Natural killer cell (primary cell): ENCODE measurements around the gene PRAMEF11. TPM values are rescaled to one million over a fixed set of nuclear protein-coding genes. Genes with fewer than 3 reads are reported as not detected.
"Not testable (repeated sequence)": the region's sequence is repeated elsewhere in the genome, so short reads cannot be mapped to it uniquely, and the experiment has no call there.

ENCODE experiments used
- ATAC-seq, 3 donors: fragments of 150-1000 bp in 2 of 3; fragments of 200-7000 bp in 1 of 3; cut with Tn5 transposase; 1 replicate in 1 of 3; 2 replicates in 2 of 3; pipeline ENCODE4 v1.10.0; 2021; ENCODE audit warnings: mild to moderate bottlenecking in 2 of 3, moderate library complexity in 2 of 3
- DNase-seq, 2 donors: peaks; one replicate each; pipeline versions ENCODE4 v3.0.0 to v3.0.0-alpha.2; 2013 to 2021; ENCODE audit warnings: mixed read lengths in 1 of 2
- H3K27ac ChIP-seq: one replicate; pipeline ENCODE4 v1.5.1; 2013; ENCODE audit warnings: mild to moderate bottlenecking, low read length
- H3K27me3 ChIP-seq: one replicate; pipeline ENCODE4 v1.6.1; 2013; ENCODE audit warnings: low read length; ENCODE audit not compliant: control insufficient read depth, insufficient read depth
- H3K36me3 ChIP-seq: one replicate; pipeline ENCODE4 v1.6.1; 2013; ENCODE audit warnings: low read length; ENCODE audit not compliant: control insufficient read depth, insufficient read depth
- H3K4me1 ChIP-seq: one replicate; pipeline ENCODE4 v1.6.1; 2013; ENCODE audit warnings: low read length; ENCODE audit not compliant: control insufficient read depth, insufficient read depth
- H3K4me3 ChIP-seq: one replicate; pipeline ENCODE4 v1.5.1; 2013; ENCODE audit warnings: low read length
- H3K9me3 ChIP-seq: one replicate; pipeline ENCODE4 v1.6.1; 2013; ENCODE audit warnings: low read length; ENCODE audit not compliant: control insufficient read depth, insufficient read depth
- H3K27ac Mint-ChIP-seq, 2 donors: one replicate each; pipeline ENCODE4 v1.8.0; 2022; ENCODE audit warnings: mild to moderate bottlenecking in 2 of 2, mixed read lengths in 2 of 2, moderate library complexity in 1 of 2
- H3K27me3 Mint-ChIP-seq, 2 donors: one replicate each; pipeline ENCODE4 v1.8.0; 2022; ENCODE audit warnings: low read depth in 2 of 2, mixed read lengths in 2 of 2
- H3K36me3 Mint-ChIP-seq: one replicate; pipeline ENCODE4 v1.8.0; 2022; ENCODE audit warnings: mixed read lengths
- H3K4me1 Mint-ChIP-seq, 2 donors: one replicate each; pipeline ENCODE4 v1.8.0; 2022; ENCODE audit warnings: mixed read lengths in 2 of 2
- H3K4me3 Mint-ChIP-seq: one replicate; pipeline ENCODE4 v1.8.0; 2022; ENCODE audit warnings: mild to moderate bottlenecking, moderate library complexity, mixed read lengths
- H3K9me3 Mint-ChIP-seq, 2 donors: one replicate each; pipeline ENCODE4 v1.8.0; 2022; ENCODE audit warnings: mixed read lengths in 2 of 2
- WGBS: methylation state at CpG from one replicate; pipeline ENCODE4 v1.1.7; 2013; ENCODE audit warnings: missing lambda C conversion rate; ENCODE audit not compliant: insufficient coverage; 5-methylcytosine and 5-hydroxymethylcytosine counted together
- intact Hi-C: fragments of 100-400 bp; cut with micrococcal nuclease; formaldehyde crosslinking; loops from one replicate; pipeline ENCODE4 v1.14.2; 2022
- total RNA-seq, 4 donors: library from RNA; stranded (reverse); fragments of 120-200 nt in 1 of 4; gene quantifications; one replicate each; pipeline versions ENCODE4 v1.2.3 to v1.2.4, GENCODE V29; 2013 to 2022
- TF ChIP-seq, protein P1 (sequence below): fragments of 200-600 bp; IDR thresholded peaks from one replicate; pipeline ENCODE4 v1.8.0; 2022; ENCODE audit warnings: antibody characterized with exemption

The PRAMEF11 gene
- total RNA-seq, 3 donors from 2014 or later (not counting 1 experiment from before 2014, with no cell fraction given): not detected

DNA sequence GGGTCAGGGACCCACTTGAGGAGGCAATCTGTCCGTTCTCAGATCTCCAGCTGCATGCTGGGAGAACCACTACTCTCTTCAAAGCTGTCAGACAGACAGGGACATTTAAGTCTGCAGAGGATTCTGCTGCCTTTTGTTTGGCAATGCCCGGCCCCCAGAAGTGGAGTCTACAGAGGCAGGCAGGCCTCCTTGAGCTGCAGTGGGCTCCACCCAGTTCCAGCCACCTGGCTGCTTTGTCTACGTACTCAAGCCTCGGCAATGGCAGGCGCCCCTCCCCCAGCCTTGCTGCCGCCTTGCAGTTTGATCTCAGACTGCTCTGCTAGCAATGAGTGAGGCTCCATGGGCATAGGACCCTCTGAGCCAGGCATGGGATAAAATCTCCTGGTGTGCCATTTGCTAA, 12.1 kb downstream of the PRAMEF11 start:
- H3K9me3 ChIP-seq, H3K4me1 Mint-ChIP-seq, H3K27me3 ChIP-seq, ATAC-seq, H3K9me3 Mint-ChIP-seq, H3K4me1 ChIP-seq, DNase-seq, H3K27ac ChIP-seq, H3K4me3 Mint-ChIP-seq, H3K4me3 ChIP-seq, H3K27ac Mint-ChIP-seq, H3K36me3 Mint-ChIP-seq, H3K36me3 ChIP-seq, intact Hi-C loops: not testable (repeated sequence)
- 77% methylated on average over 6 of the region's 6 CpGs for WGBS
- peaks cover 8 to 13% of the 10 kb centered on the region in 2 donors for H3K27me3 Mint-ChIP-seq

DNA sequence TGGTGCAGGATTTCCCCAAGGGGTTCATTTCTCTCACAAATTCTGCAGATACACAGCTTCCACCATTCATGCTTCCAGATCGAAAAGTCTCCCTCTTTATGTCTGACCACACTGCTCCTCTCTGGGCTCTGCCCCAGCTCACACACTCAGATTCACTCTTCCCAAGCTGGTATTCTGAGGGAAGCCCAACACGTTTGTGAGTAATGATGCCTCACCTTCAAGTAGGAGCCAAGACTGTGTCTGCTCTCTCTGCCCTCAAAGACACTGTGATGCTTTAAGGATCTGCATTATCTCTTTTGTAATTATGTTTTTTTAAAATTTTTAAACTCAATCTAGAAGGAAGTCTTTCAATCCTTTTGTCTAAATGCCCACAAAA, 19.8 kb downstream of the PRAMEF11 start:
- Mint-ChIP-seq H3K27me3 (peaks cover 11 to 13% of the 10 kb centered on the region in 2 donors), H3K27ac (no peak overlapping the region), H3K36me3 (no peaks in the 10 kb centered on the region), H3K9me3 (no peaks in the 10 kb centered on the region), H3K4me1 (no peaks in the 10 kb centered on the region), H3K4me3 (no peak overlapping the region)
- TF ChIP-seq, protein P1, sequence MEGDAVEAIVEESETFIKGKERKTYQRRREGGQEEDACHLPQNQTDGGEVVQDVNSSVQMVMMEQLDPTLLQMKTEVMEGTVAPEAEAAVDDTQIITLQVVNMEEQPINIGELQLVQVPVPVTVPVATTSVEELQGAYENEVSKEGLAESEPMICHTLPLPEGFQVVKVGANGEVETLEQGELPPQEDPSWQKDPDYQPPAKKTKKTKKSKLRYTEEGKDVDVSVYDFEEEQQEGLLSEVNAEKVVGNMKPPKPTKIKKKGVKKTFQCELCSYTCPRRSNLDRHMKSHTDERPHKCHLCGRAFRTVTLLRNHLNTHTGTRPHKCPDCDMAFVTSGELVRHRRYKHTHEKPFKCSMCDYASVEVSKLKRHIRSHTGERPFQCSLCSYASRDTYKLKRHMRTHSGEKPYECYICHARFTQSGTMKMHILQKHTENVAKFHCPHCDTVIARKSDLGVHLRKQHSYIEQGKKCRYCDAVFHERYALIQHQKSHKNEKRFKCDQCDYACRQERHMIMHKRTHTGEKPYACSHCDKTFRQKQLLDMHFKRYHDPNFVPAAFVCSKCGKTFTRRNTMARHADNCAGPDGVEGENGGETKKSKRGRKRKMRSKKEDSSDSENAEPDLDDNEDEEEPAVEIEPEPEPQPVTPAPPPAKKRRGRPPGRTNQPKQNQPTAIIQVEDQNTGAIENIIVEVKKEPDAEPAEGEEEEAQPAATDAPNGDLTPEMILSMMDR: no peak
- no peaks in the 10 kb centered on the region for H3K4me1 ChIP-seq
- WGBS: 71% methylated on average over 2 of the region's 2 CpGs
- H3K27me3 ChIP-seq: no peaks in the 10 kb centered on the region
- H3K9me3 ChIP-seq: no peaks in the 10 kb centered on the region
- ATAC-seq (no peak), DNase-seq (no peak)
- no peak overlapping the region for H3K4me3 ChIP-seq
- H3K27ac ChIP-seq: no peak overlapping the region
- no peaks in the 10 kb centered on the region for H3K36me3 ChIP-seq
- intact Hi-C loops: no loop called here

DNA sequence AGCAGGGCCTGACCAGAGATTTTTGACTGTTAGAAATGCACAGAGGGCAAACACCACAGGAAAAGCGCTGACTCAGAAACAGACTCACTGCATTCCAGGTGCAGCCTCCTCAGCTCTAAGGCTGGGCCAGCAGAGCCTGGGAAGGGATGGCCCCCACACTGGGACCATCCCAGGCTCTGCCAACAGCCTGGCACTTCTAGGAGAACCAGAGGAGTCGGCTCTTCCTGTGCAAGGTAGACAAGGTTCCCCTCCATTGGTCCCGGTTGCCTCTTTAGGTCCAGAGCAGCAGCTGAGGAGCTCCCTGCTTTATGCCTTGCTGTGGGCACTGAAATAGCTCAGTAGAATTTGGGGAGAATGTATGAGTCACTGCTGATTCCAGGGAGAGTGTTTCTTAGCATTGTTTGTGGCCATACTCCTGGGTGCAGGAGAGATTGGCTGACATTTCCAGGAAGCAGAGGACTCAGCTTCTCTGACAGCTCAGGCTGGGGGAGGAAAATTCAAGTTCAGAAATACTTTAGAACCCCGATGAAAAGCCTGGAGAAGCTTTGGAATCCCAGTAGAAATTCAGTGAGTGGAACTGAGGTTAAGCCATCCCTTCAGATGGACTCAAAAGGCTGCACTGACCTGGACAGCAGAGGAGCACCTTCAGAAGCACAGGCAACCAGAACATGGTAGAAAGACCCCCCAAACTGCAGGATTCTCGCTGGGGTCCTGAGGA, 20.4 kb downstream of the PRAMEF11 start:
- Histone ChIP-seq H3K4me1 (no peaks in the 10 kb centered on the region), H3K27ac (no peak overlapping the region), H3K9me3 (no peaks in the 10 kb centered on the region), H3K27me3 (no peaks in the 10 kb centered on the region), H3K4me3 (no peak overlapping the region), H3K36me3 (no peaks in the 10 kb centered on the region)
- Mint-ChIP-seq H3K27ac (no peak overlapping the region), H3K4me1 (no peaks in the 10 kb centered on the region), H3K36me3 (no peaks in the 10 kb centered on the region), H3K4me3 (no peak overlapping the region), H3K9me3 (peaks cover 0 to 2% of the 10 kb centered on the region in 2 donors), H3K27me3 (peaks cover 12 to 14% of the 10 kb centered on the region in 2 donors)
- TF ChIP-seq, protein P1: no peak
- no peak for ATAC-seq
- intact Hi-C loops: no loop called here
- no peak for DNase-seq
- 81% methylated on average over 5 of the region's 5 CpGs for WGBS

DNA sequence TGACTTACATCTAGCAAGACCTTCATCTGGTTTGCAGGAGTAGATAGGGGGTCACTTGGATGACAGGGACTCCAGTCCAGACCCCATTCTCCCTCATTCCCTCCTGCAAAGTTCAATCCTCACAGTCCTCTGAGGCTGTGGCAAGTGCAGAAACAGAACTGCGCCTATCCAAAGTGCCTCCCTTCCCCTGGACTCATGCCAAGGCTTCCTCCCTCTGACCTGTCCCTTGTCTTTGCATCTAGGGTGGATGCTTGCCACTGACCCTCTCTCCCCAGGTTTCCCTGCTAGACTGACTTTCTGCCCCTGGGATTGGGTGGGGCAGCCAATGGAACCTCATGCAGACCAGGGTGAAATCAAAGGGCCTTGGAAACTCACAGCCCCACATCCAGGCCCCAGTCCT, 21.3 kb downstream of the PRAMEF11 start:
- peaks cover 15 to 21% of the 10 kb centered on the region in 2 donors for H3K27me3 Mint-ChIP-seq
- H3K27ac Mint-ChIP-seq: no peak overlapping the region
- Histone ChIP-seq H3K9me3 (no peaks in the 10 kb centered on the region), H3K36me3 (no peaks in the 10 kb centered on the region), H3K27me3 (no peaks in the 10 kb centered on the region), H3K27ac (no peak overlapping the region), H3K4me3 (no peak overlapping the region), H3K4me1 (no peaks in the 10 kb centered on the region)
- intact Hi-C loops: no loop called here
- no peak for ATAC-seq
- TF ChIP-seq, protein P1: no peak
- WGBS: 89% methylated on average over 1 of the region's 1 CpG
- H3K4me1 Mint-ChIP-seq: no peaks in the 10 kb centered on the region
- peaks cover 4% of the 10 kb centered on the region for H3K36me3 Mint-ChIP-seq
- peaks cover 4% of the 10 kb centered on the region in 2 donors for H3K9me3 Mint-ChIP-seq
- no peak overlapping the region for H3K4me3 Mint-ChIP-seq
- DNase-seq: no peak
